Esophagus (tissue), 2 donors: Measurements from ENCODE around the gene TEKT5. TPM values are rescaled to one million over a fixed set of nuclear protein-coding genes. Genes with fewer than 3 reads are reported as not detected.

ENCODE experiments used
- H3K27ac ChIP-seq, 2 donors: one replicate each; pipeline ENCODE4 v1.5.1; 2013; ENCODE audit warnings: low read depth in 2 of 2, mild to moderate bottlenecking in 2 of 2, inconsistent platforms in 1 of 2, low read length in 1 of 2, moderate library complexity in 1 of 2
- H3K27me3 ChIP-seq, 2 donors: one replicate each; pipeline ENCODE4 v1.6.1; 2013; ENCODE audit warnings: low read length in 2 of 2, control low read depth in 1 of 2, mild to moderate bottlenecking in 1 of 2; ENCODE audit not compliant: insufficient read depth in 2 of 2, control insufficient read depth in 1 of 2
- H3K36me3 ChIP-seq, 2 donors: one replicate each; pipeline ENCODE4 v1.6.1; 2013; ENCODE audit warnings: low read length in 1 of 2; ENCODE audit not compliant: control insufficient read depth in 2 of 2, insufficient read depth in 2 of 2
- H3K4me1 ChIP-seq, 2 donors: one replicate each; pipeline ENCODE4 v1.6.1; 2013; ENCODE audit warnings: low read length in 1 of 2; ENCODE audit not compliant: control insufficient read depth in 2 of 2, insufficient read depth in 2 of 2
- H3K4me3 ChIP-seq, 2 donors: one replicate each; pipeline ENCODE4 v1.5.1; 2013; ENCODE audit warnings: low read length in 2 of 2, mild to moderate bottlenecking in 2 of 2, low read depth in 1 of 2, moderate library complexity in 1 of 2
- H3K9me3 ChIP-seq, 2 donors: one replicate each; pipeline ENCODE4 v1.6.1; 2013; ENCODE audit warnings: mild to moderate bottlenecking in 2 of 2, low read depth in 1 of 2, low read length in 1 of 2, moderate library complexity in 1 of 2; ENCODE audit not compliant: control insufficient read depth in 2 of 2, insufficient read depth in 1 of 2
- WGBS, 2 donors: extraction: QIAGEN DNeasy Blood & Tissue Kit; methylation state at CpG; one replicate each; pipeline ENCODE4 v1.1.7; 2013; 5-methylcytosine and 5-hydroxymethylcytosine counted together
- polyA plus RNA-seq, 2 donors: library from polyadenylated mRNA; stranded (reverse); fragments of 200-250 nt; gene quantifications; one replicate each; pipeline ENCODE4 v1.2.3, GENCODE V29; 2013
- donor health status: healthy with polysubstance abuse.
- donor health status: Bipolar disorder and iron deficiency.

Gene TEKT5
- polyA plus RNA-seq, 2 donors: 0.22 TPM; not detected in 1

DNA sequence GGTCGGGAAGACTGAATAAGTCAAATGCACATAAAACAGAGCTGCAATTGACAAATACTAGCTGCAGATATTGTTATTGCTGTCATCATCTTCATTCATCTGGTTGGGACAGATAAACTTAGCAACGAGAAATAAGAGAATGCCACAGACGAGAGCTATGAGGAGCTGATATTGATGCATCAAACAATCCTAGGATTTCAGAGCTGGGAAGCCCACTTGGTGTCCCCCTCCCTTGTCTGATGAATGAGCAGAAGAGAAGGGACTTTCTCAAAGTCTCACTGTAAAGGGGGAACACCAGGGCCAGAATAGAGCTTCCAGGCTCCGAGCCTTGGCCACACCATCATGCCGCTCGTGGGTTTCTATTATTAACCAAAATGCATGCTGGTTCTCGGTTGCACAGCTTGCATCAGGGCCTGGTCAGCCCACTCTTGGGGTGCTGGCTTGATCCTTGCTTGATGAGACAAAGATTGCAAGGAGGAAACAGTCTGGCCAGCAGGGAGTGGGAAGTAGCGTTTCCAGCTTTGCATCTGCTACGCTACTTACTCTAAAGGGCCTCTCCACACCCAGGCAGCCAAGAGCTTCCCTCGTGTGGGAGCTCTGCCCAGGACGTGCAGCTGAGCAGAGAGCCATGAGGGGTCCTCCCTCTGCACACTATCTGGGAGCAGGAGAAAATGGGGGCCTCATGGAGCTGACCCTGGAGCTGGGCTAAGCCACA lies 85.9 kb downstream of the TEKT5 start:
- Histone ChIP-seq H3K4me3 (no peak overlapping the region), H3K36me3 (no peaks in the 10 kb centered on the region), H3K4me1 (peaks cover 0 to 4% of the 10 kb centered on the region in 2 donors), H3K9me3 (no peaks in the 10 kb centered on the region), H3K27ac (peak overlapping the region in 1 of 2 donors; percentile 33), H3K27me3 (no peaks in the 10 kb centered on the region)
- WGBS, 2 donors: 65 to 68% methylated on average over 11 of the region's 11 CpGs

DNA sequence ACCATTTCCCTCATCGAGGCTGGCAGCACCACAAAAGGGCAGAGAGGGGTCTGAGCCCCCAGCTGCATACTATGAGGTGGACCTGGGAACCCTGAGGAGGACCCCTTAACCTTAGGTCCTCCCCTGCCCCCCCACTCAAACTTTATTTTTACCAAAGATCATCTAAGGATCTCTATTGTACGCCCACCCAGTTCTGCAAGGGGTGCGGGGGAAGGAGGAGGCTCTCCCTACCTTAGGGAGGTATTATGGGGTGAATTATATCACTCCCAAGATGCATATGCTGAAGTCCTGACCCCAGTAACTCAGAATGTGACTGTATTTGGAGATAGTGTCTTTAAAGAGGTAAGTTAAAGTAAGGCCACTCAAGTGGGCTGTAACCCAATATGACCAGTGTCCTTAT lies 87.6 kb downstream of the TEKT5 start:
- Histone ChIP-seq H3K36me3 (no peaks in the 10 kb centered on the region), H3K4me1 (peaks cover 0 to 6% of the 10 kb centered on the region in 2 donors), H3K9me3 (no peaks in the 10 kb centered on the region), H3K27ac (no peak overlapping the region), H3K4me3 (no peak overlapping the region), H3K27me3 (no peaks in the 10 kb centered on the region)
- 74 to 79% methylated on average over 3 of the region's 3 CpGs for WGBS, 2 donors

DNA sequence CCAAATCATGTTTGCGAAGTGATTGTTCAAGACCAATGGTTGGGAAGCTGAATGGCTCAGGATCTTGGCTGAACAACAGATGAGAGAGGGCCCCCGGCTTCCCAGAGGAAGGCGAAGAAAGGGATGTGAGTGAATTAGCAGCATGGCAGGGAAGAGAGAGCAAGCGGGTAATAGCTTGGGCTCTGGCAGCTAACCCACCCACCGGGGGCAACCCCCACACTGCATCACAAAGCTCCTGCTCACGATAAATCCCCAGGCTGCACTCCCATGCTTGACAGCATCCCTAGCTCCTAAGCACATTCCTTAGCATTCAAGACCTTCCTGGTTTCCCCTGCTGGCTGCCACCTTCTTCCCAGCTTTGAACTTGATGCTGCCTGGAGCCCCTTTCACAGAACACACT lies 88.1 kb downstream of the TEKT5 start:
- Histone ChIP-seq H3K4me1 (peaks cover 5 to 12% of the 10 kb centered on the region in 2 donors), H3K36me3 (no peaks in the 10 kb centered on the region), H3K4me3 (no peak overlapping the region), H3K9me3 (no peaks in the 10 kb centered on the region), H3K27ac (no peak overlapping the region), H3K27me3 (no peaks in the 10 kb centered on the region)
- WGBS, 2 donors: 82 to 89% methylated on average over 6 of the region's 6 CpGs

DNA sequence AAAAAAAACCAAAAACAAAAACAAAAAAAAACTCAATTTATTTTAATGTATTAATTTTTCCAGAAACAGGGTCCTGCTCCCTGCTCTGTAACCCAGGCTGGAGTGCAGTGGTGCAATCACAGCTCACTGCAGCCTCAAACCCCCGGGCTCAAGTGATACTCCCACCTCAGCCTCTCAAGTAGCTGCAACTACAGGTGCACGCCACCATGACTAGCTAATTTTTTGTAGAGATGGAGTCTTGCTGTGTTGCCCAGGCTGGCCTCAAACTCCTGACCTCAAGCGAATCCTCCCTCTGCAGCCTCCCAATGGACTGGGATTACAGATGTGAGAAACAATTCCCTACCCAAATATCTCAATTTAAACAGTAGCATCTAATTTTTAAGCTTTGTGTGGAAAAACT lies 89.1 kb downstream of the TEKT5 start:
- H3K9me3 ChIP-seq: no peaks in the 10 kb centered on the region
- H3K27ac ChIP-seq: no peak overlapping the region
- H3K36me3 ChIP-seq: no peaks in the 10 kb centered on the region
- no peak overlapping the region for H3K4me3 ChIP-seq
- 94 to 95% methylated on average over 3 of the region's 3 CpGs for WGBS, 2 donors
- no peaks in the 10 kb centered on the region for H3K27me3 ChIP-seq
- peaks cover 10 to 17% of the 10 kb centered on the region in 2 donors for H3K4me1 ChIP-seq

DNA sequence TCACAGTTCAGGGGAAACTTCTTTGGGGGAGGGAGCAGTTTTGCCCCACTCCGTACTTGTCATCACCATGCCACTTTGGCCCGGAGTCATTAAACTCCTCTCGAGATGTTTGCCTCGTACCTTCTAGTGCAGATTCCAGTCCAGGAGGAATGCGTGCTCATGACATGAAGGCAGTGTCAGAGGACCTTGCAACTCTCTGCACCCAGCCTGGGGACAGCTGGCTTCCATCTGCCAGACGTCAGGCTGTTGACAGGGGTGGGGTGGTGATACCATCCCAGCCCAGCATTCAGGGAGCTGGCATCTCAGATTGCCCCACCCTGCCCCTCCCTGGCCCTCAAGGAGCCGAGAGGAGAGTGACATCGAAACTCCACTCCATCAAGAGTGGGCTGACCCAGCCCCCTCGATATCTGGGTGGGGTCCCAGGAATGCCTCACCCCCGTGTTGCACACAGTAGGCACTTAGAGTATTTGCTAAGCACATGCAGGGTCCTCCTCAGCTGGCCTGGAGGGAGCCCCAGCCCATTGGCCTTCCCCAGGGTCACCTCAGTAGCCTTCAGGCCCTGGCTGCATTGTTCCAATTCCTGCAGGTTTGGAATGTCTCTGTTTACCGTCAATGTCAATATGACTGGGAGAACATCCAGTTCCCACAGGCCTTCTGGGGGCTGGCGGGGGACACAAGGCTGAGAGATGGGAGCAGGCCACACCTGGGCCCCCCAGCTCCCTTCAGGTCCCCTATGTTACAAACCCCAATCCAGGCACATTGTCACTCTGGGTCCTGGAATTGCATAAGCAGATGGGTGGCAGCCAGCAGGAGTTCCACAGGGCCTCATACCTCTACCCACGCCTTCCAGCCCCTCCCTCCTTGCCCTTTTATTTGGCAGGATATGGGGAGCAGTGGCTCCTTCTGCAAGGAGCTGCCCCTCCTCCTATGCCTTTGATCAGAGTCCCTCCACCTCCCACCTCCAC lies 93.0 kb downstream of the TEKT5 start:
- Histone ChIP-seq H3K4me1 (peaks cover 10 to 29% of the 10 kb centered on the region in 2 donors), H3K27ac (peak overlapping the region; percentile 71 to 79), H3K36me3 (no peaks in the 10 kb centered on the region), H3K9me3 (no peaks in the 10 kb centered on the region), H3K27me3 (no peaks in the 10 kb centered on the region), H3K4me3 (no peak overlapping the region)
- 42 to 50% methylated on average over 13 of the region's 13 CpGs for WGBS, 2 donors

DNA sequence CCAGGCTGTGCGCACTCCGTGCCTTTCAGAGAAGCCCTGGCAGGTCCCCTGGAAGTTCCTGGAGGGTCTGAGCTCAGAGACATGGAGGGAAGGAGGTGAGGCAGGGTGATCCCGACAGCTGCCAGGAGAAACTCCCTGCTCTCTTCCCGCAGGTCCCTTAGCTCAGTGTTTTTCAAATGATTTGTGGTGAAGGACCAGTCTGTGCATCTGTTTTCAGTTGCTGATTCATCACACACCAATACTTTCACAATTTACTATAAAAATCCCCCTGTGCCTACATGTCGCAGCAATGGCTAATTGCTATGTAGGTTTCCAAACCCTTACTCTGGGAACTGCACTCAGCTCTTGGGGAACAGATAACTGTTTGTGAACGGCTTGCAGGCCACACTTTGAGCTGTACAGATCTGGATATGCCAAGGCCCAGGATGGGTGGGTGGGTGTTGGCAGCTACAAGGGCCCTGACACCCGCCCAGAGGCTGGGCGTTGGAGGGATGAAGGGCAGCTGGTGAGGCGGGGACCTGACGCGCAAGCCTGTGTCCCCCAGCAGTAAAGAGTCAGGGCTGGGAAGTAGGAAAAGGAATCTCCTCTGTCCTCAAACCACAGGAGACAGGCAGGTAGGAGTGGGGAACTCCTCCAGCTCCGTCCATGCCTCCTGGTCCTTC lies 93.8 kb downstream of the TEKT5 start:
- H3K27me3 ChIP-seq: no peaks in the 10 kb centered on the region
- peak overlapping the region; percentile 71 to 81 for H3K27ac ChIP-seq
- peaks cover 10 to 32% of the 10 kb centered on the region in 2 donors for H3K4me1 ChIP-seq
- WGBS, 2 donors: 45 to 58% methylated on average over 12 of the region's 12 CpGs
- no peak overlapping the region for H3K4me3 ChIP-seq
- H3K9me3 ChIP-seq: no peaks in the 10 kb centered on the region
- H3K36me3 ChIP-seq: no peaks in the 10 kb centered on the region

DNA sequence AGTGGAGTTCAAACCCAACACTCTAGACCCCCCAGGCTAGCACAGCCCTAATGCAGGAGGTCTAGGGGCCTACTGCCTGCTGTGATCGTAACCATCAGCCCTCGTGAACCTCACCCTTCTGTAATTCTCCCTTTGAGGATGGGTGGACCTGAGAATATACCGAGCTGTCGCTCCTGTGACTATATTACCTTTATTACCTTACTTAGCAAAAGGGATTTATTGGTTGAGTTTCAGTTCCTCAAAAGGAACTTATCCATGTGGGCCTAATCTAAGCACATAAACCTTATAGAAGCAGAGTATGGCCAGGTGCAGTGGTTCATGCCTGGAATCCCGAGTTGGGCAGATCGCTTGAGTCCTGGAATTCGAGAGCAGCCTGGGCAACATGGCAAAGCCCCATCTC lies 95.1 kb downstream of the TEKT5 start:
- H3K4me3 ChIP-seq: no peak overlapping the region
- H3K27me3 ChIP-seq: no peaks in the 10 kb centered on the region
- H3K4me1 ChIP-seq: peaks cover 10 to 38% of the 10 kb centered on the region in 2 donors
- peak overlapping the region; percentile 77 to 82 for H3K27ac ChIP-seq
- no peaks in the 10 kb centered on the region for H3K36me3 ChIP-seq
- H3K9me3 ChIP-seq: no peaks in the 10 kb centered on the region
- WGBS, 2 donors: 57 to 66% methylated on average over 7 of the region's 7 CpGs

DNA sequence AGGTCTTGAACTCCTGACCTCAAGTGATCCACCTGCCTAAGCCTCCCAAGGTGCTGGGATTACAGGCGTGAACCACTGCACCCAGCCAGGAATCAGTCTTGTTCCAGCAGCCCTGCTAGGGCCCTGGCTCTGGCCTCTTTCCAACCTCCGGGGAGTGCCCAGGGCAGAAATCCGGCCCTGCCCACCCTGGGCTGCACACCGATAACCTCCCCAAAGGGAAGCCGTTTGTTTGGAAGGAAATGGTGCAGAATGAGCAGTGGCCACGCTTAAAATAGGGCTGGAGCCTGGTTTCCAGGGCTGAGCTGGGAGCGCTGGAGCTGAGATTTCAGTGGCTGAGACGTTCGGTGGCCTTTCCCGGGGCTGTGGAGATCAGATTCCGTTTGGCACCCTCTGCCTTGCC lies 96.6 kb downstream of the TEKT5 start:
- H3K9me3 ChIP-seq: no peaks in the 10 kb centered on the region
- no peaks in the 10 kb centered on the region for H3K36me3 ChIP-seq
- no peaks in the 10 kb centered on the region for H3K27me3 ChIP-seq
- peak overlapping the region; percentile 82 to 86 for H3K27ac ChIP-seq
- WGBS, 2 donors: 25 to 27% methylated on average over 11 of the region's 11 CpGs
- peaks cover 10 to 41% of the 10 kb centered on the region in 2 donors for H3K4me1 ChIP-seq
- H3K4me3 ChIP-seq: no peak overlapping the region

DNA sequence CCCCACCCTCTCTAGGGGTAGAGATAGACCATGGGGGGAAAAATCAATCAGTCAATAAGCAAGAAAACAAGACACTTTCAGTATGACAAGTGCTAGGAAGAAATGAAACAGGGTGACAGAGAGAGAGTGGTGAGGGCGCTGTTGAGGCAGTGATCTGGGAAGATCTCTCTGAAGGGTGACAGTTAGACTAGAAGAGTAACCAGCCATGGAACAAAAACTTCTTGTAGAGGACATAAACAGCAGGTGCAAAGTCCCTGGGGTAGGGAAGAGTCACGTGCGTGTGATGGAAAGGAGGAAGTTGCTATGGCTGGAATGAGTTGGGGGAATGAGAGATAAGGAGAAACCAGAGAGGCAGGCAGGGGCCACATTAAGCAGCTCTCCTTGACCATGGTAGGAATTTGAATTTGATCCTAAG lies 97.5 kb downstream of the TEKT5 start:
- 66 to 75% methylated on average over 3 of the region's 3 CpGs for WGBS, 2 donors
- H3K4me3 ChIP-seq: no peak overlapping the region
- no peaks in the 10 kb centered on the region for H3K27me3 ChIP-seq
- H3K27ac ChIP-seq: peak overlapping the region; percentile 50 to 86
- no peaks in the 10 kb centered on the region for H3K36me3 ChIP-seq
- peaks cover 10 to 40% of the 10 kb centered on the region in 2 donors for H3K4me1 ChIP-seq
- no peaks in the 10 kb centered on the region for H3K9me3 ChIP-seq
